Esophagus squamous epithelium (tissue), 5 donors: ENCODE results near the gene TSPAN4. TPM values are rescaled to one million over a fixed set of nuclear protein-coding genes. Genes with fewer than 3 reads are reported as not detected.

Source experiments
- DNase-seq: peaks from one replicate; lab custom pipeline; 2025; lab: John Stamatoyannopoulos, UW
- H3K27ac ChIP-seq, 4 donors: fragments of 200-600 bp; sonication (generic); one replicate each; pipeline ENCODE4 v1.5.1; 2016 to 2019; ENCODE audit warnings: mild to moderate bottlenecking in 1 of 4
- H3K27me3 ChIP-seq, 4 donors: fragments of 200-600 bp; sonication (generic); 1 replicate in 3 of 4; 2 replicates in 1 of 4; pipeline versions ENCODE4 v1.5.1 to v1.6.0; 2017 to 2021; ENCODE audit warnings: antibody characterized with exemption in 1 of 4
- H3K36me3 ChIP-seq, 3 donors: fragments of 200-600 bp; sonication (generic); one replicate each; pipeline ENCODE4 v1.5.1; 2016 to 2019
- H3K4me1 ChIP-seq, 3 donors: fragments of 200-600 bp; sonication (generic); one replicate each; pipeline ENCODE4 v1.5.1; 2017 to 2019
- H3K4me3 ChIP-seq, 4 donors: fragments of 200-600 bp; sonication (generic); 1 replicate in 3 of 4; 2 replicates in 1 of 4; pipeline ENCODE4 v1.5.1; 2016 to 2019; ENCODE audit warnings: mild to moderate bottlenecking in 2 of 4, moderate library complexity in 1 of 4
- H3K9me3 ChIP-seq, 3 donors: fragments of 200-600 bp; sonication (generic); one replicate each; pipeline ENCODE4 v1.5.1; 2016 to 2019
- CTCF ChIP-seq, 6 experiments: fragments of 450-650 bp in 4 of 6; fragments of 200-600 bp in 2 of 6; sonication (generic) in 2 of 6; IDR thresholded peaks; one replicate each; pipeline ENCODE4 v1.5.1; 2016 to 2019; ENCODE audit warnings: antibody characterized with exemption in 6 of 6, mild to moderate bottlenecking in 4 of 6, moderate library complexity in 4 of 6
- POLR2A ChIP-seq, 4 donors: fragments of 450-650 bp; IDR thresholded peaks; one replicate each; pipeline ENCODE4 v1.6.1; 2017; ENCODE audit warnings: antibody characterized with exemption in 4 of 4, mild to moderate bottlenecking in 4 of 4, moderate library complexity in 3 of 4
- WGBS, 2 donors: methylation state at CpG; one replicate each; pipeline ENCODE4 v1.1.5; 2018; 5-methylcytosine and 5-hydroxymethylcytosine counted together
- intact Hi-C: fragments of 100-400 bp; cut with DNase I; formaldehyde crosslinking; loops from one replicate; pipeline ENCODE4 v1.15.0; 2022
- total RNA-seq, 4 donors: library from RNA; depleted of rRNA; stranded (reverse); fragments of >200 nt; gene quantifications; one replicate each; pipeline ENCODE4 v1.1.0, GENCODE V29; 2016
- donor health status: DM: yes; HTN: yes; CAD: no.

TSPAN4 gene
- total RNA-seq, 4 donors from 2014 or later, result 6.8 to 59.7 (median 19.0) TPM

DNA sequence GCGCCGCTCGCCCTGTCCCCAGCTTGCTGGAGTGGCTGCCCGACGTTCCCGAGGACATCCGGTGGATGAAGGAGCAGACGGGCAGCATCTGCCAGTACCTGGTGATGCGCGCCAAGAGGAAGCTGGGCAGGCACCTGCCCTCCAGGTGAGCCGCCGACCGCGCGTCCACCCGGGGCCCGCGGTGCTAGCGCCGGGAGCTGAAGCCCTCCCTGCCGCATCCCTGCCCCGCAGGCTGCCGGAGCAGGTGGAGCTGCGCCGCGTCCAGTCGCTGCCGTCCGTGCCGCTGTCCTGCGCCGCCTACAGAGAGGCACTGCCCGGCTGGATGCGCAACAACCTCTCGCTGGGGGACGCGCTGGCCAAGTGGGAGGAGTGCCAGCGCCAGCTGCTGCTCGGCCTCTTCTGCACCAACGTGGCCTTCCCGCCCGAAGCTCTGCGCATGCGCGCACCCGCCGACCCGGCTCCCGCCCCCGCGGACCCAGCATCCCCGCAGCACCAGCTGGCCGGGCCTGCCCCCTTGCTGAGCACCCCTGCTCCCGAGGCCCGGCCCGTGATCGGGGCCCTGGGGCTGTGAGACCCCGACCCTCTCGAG lies 18.3 kb upstream of the TSPAN4 start:
- no peak overlapping the region for H3K27ac ChIP-seq
- WGBS, 2 donors, result 88% methylated on average over 24 of the region's 59 CpGs; no CpG with 5 or more reads in 1 of the 2 donors
- H3K27me3 ChIP-seq, result peaks cover 0 to 56% (median 0%) of the 10 kb centered on the region in 4 donors
- DNase-seq, result no peak
- peaks cover 44 to 80% (median 53%) of the 10 kb centered on the region in 3 donors for H3K4me1 ChIP-seq
- no peak overlapping the region for H3K4me3 ChIP-seq
- intact Hi-C loops, result no loop called here
- H3K9me3 ChIP-seq, result no peaks in the 10 kb centered on the region
- TF ChIP-seq POLR2A (IDR thresholded peaks at IDR 0.05), result no peak
- no peak for TF ChIP-seq CTCF (IDR thresholded peaks at IDR 0.05)
- peaks cover 22 to 47% (median 24%) of the 10 kb centered on the region in 3 donors for H3K36me3 ChIP-seq

DNA sequence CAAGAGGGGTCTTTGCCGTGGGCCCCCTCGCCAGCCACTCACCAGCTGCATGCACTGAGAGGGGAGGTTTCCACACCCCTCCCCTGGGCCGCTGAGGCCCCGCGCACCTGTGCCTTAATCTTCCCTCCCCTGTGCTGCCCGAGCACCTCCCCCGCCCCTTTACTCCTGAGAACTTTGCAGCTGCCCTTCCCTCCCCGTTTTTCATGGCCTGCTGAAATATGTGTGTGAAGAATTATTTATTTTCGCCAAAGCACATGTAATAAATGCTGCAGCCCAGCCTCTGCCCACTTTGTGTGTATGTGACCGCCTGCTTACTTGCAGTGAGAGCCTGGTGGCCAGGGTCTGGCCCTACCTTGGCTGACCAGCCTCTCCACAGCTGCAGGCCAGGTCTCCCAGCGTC lies 17.7 kb upstream of the TSPAN4 start:
- Histone ChIP-seq H3K36me3 (peaks cover 22 to 47% (median 24%) of the 10 kb centered on the region in 3 donors), H3K27ac (no peak overlapping the region), H3K9me3 (no peaks in the 10 kb centered on the region), H3K4me3 (no peak overlapping the region), H3K4me1 (peaks cover 50 to 86% (median 59%) of the 10 kb centered on the region in 3 donors), H3K27me3 (peaks cover 0 to 61% (median 3%) of the 10 kb centered on the region in 4 donors)
- intact Hi-C loops, result no loop called here
- TF ChIP-seq POLR2A (IDR thresholded peaks at IDR 0.05), result no peak
- no peak for TF ChIP-seq CTCF (IDR thresholded peaks at IDR 0.05)
- no peak for DNase-seq
- WGBS, 2 donors, result 80% methylated on average over 5 to 9 of the region's 11 CpGs

DNA sequence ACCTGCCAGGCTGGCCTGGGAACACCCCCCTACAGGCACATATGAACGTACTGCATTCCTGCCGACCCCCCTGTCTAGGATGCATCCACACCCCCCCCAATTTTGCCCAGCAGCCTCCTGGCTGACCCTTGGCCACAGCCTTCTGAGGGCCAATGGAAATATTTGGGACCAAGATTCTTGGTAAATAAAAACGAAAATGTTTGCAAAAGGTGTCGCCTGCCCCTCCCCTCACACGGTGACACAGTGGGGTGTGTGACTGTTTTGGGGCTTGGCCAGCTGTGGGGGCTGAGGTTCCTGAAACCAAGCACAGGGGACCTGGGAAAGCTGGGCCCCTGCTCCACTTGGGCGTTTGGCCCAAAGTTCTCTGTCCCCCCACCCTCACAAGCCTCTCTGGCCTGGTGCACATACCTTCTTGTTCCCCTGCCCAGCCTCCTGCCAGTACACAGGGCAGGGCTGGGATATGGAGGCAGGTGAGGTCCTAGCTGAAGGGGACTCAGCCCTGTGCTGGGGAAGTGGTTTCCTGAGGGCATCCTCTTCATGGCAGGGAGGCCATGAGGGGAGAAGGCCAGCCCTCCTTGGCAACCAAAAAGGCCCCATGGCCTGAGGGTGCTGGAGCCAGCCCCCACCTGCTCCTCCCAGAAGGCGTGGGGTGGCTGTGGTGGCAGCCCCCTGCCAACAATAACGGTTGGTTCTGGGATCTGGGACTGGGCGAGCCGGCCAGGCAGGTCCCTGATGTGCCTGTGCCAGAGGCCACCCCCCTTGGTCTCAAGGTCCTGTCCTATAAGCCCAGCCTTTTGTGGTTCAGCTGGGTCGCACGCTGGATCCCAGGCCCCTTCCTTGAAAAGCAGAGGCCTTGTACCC lies 17.1 kb upstream of the TSPAN4 start:
- TF ChIP-seq CTCF (IDR thresholded peaks at IDR 0.05) (no peak), POLR2A (IDR thresholded peaks at IDR 0.05) (no peak)
- peaks cover 0 to 68% (median 6%) of the 10 kb centered on the region in 4 donors for H3K27me3 ChIP-seq
- 80 to 100% methylated on average over 1 to 9 of the region's 12 CpGs for WGBS, 2 donors
- intact Hi-C loops, result no loop called here
- no peaks in the 10 kb centered on the region for H3K9me3 ChIP-seq
- H3K4me1 ChIP-seq, result peaks cover 54 to 87% (median 61%) of the 10 kb centered on the region in 3 donors
- H3K36me3 ChIP-seq, result peaks cover 22 to 47% (median 24%) of the 10 kb centered on the region in 3 donors
- DNase-seq, result no peak
- peak overlapping the region in 2 of 4 donors; percentile 21 to 43 for H3K27ac ChIP-seq
- no peak overlapping the region for H3K4me3 ChIP-seq

DNA sequence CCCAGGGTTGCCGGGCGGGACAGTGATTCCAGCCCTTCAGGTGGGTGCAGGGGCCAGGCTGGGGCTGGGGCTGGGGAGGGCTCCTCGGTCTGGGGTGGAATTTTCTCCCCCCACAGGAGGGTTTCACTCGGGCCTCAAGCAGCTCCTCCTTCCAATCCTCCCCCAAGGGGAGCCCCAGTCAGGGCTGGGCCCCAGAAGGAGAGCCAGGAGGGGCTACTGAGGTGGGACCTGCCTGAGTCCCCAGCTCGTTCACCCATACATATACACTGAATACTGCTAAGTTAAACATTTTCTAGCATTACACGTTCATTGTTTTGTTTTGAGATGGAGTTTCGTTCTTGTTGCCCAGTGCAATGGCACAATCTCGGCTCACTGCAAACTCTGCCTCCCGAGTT lies 16.4 kb upstream of the TSPAN4 start:
- intact Hi-C loops, result no loop called here
- TF ChIP-seq CTCF (IDR thresholded peaks at IDR 0.05) (no peak), POLR2A (IDR thresholded peaks at IDR 0.05) (no peak)
- WGBS, 2 donors, result 60 to 76% methylated on average over 6 to 8 of the region's 9 CpGs
- no peaks in the 10 kb centered on the region for H3K9me3 ChIP-seq
- peak overlapping the region in 1 of 4 donors; percentile 80 for H3K27ac ChIP-seq
- H3K4me1 ChIP-seq, result peaks cover 54 to 87% (median 61%) of the 10 kb centered on the region in 3 donors
- peaks cover 0 to 74% (median 7%) of the 10 kb centered on the region in 4 donors for H3K27me3 ChIP-seq
- peak overlapping the region in 2 of 4 donors; percentile 43 to 63 for H3K4me3 ChIP-seq
- no peak for DNase-seq
- H3K36me3 ChIP-seq, result peaks cover 22 to 47% (median 24%) of the 10 kb centered on the region in 3 donors

GRCh38 chr11:826836-827145 lies 15.9 kb upstream of the TSPAN4 start:
- TF ChIP-seq POLR2A (IDR thresholded peaks at IDR 0.05) (no peak), CTCF (IDR thresholded peaks at IDR 0.05) (no peak)
- H3K27ac ChIP-seq, result peak overlapping the region; percentile 26 to 80 (median 69)
- peaks cover 50 to 87% (median 58%) of the 10 kb centered on the region in 3 donors for H3K4me1 ChIP-seq
- peaks cover 0 to 80% (median 7%) of the 10 kb centered on the region in 4 donors for H3K27me3 ChIP-seq
- H3K36me3 ChIP-seq, result peaks cover 22 to 44% (median 23%) of the 10 kb centered on the region in 3 donors
- intact Hi-C loops, result no loop called here
- 2 to 11% methylated on average over 7 to 8 of the region's 22 CpGs for WGBS, 2 donors
- no peaks in the 10 kb centered on the region for H3K9me3 ChIP-seq
- DNase-seq, result no peak
- H3K4me3 ChIP-seq, result peak overlapping the region; percentile 26 to 63 (median 48)
